ENCODE results near the gene ARPC2. TPM values are rescaled to one million over a fixed set of nuclear protein-coding genes. Genes with fewer than 3 reads are reported as not detected.
A peak's percentile ranks its signal among the peaks of the same experiment; 100 is the strongest.

Gene ARPC2
- total RNA-seq, 3 donors from 2014 or later (not counting 1 experiment from before 2014, with no cell fraction given), result 824 to 880 (median 830) TPM

DNA sequence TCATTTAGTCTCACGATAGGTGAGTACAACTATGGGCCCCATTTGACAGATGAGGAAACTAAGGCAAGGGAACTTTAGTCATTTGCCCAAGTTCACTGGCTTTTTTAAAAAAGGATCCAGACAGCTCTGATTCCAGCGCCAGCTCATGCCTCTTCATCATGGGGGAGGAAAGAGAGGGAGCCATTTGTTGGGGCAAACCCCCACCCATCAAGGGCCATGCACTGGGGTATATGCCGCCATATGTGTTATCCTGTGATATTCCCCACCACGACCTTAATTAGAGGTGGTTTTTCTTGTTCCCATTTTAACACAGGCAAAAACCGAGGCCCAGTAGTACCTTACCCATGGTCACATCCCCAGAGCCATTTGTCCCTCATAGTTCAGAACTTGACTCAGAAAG lies 43.2 kb downstream of the ARPC2 start:
- intact Hi-C loops (cut with micrococcal nuclease), result no loop called here

GRCh38 chr2:218260742-218261422 lies 43.9 kb downstream of the ARPC2 start, which contains the start of gene GPBAR1:
TSS of gene GPBAR1 (plus strand) at chr2:218261015. CDS start at chr2:218262725, 1,710 bp downstream.
- Mint-ChIP-seq H3K4me1 (peaks cover 26 to 42% of the 10 kb centered on the region in 2 donors), H3K27me3 (ENCODE audit: low read depth in 2 of 2) (no peaks in the 10 kb centered on the region), H3K27ac (peak within 1 kb of the TSS; percentile 70 to 90), H3K36me3 (no peaks in the 10 kb centered on the region), H3K4me3 (peak within 1 kb of the TSS; percentile 17), H3K9me3 (no peaks in the 10 kb centered on the region)
- WGBS (ENCODE audit: insufficient coverage), result 83% methylated on average over 10 of the region's 10 CpGs
- peaks cover 36% of the 10 kb centered on the region for H3K36me3 ChIP-seq (ENCODE audit: control insufficient read depth, insufficient read depth, low read length)
- no peaks in the 10 kb centered on the region for H3K27me3 ChIP-seq (ENCODE audit: control insufficient read depth, insufficient read depth, low read length)
- intact Hi-C loops (cut with micrococcal nuclease), result no loop called here
- H3K4me3 ChIP-seq (ENCODE audit: low read length), result no peak within 1 kb of the TSS
- H3K9me3 ChIP-seq (ENCODE audit: control insufficient read depth, insufficient read depth, low read length), result no peaks in the 10 kb centered on the region
- TF ChIP-seq, protein P1, sequence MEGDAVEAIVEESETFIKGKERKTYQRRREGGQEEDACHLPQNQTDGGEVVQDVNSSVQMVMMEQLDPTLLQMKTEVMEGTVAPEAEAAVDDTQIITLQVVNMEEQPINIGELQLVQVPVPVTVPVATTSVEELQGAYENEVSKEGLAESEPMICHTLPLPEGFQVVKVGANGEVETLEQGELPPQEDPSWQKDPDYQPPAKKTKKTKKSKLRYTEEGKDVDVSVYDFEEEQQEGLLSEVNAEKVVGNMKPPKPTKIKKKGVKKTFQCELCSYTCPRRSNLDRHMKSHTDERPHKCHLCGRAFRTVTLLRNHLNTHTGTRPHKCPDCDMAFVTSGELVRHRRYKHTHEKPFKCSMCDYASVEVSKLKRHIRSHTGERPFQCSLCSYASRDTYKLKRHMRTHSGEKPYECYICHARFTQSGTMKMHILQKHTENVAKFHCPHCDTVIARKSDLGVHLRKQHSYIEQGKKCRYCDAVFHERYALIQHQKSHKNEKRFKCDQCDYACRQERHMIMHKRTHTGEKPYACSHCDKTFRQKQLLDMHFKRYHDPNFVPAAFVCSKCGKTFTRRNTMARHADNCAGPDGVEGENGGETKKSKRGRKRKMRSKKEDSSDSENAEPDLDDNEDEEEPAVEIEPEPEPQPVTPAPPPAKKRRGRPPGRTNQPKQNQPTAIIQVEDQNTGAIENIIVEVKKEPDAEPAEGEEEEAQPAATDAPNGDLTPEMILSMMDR (IDR thresholded peaks at IDR 0.05), result no peak
- no peak for ATAC-seq
- no peak for DNase-seq
- no peak within 1 kb of the TSS for H3K27ac ChIP-seq (ENCODE audit: low read length)
- H3K4me1 ChIP-seq (ENCODE audit: control insufficient read depth, insufficient read depth, low read length), result peaks cover 69% of the 10 kb centered on the region

More for the DNA sequence above, 43.2 kb downstream of the ARPC2 start:
- Mint-ChIP-seq H3K4me1 (peaks cover 26 to 45% of the 10 kb centered on the region in 2 donors), H3K9me3 (no peaks in the 10 kb centered on the region), H3K36me3 (peaks cover 2% of the 10 kb centered on the region), H3K27me3 (ENCODE audit: low read depth in 2 of 2) (no peaks in the 10 kb centered on the region), H3K27ac (peak overlapping the region; percentile 70 to 90), H3K4me3 (no peak overlapping the region)
- DNase-seq (no peak), ATAC-seq (no peak)
- TF ChIP-seq, protein P1 (IDR thresholded peaks at IDR 0.05), result no peak
- WGBS (ENCODE audit: insufficient coverage), result 89% methylated on average over 3 of the region's 5 CpGs
- Histone ChIP-seq H3K27ac (ENCODE audit: low read length) (no peak overlapping the region), H3K4me3 (ENCODE audit: low read length) (no peak overlapping the region), H3K27me3 (ENCODE audit: control insufficient read depth, insufficient read depth, low read length) (no peaks in the 10 kb centered on the region), H3K9me3 (ENCODE audit: control insufficient read depth, insufficient read depth, low read length) (no peaks in the 10 kb centered on the region), H3K4me1 (ENCODE audit: control insufficient read depth, insufficient read depth, low read length) (peaks cover 69% of the 10 kb centered on the region), H3K36me3 (ENCODE audit: control insufficient read depth, insufficient read depth, low read length) (peaks cover 36% of the 10 kb centered on the region)

- WGBS (ENCODE audit: insufficient coverage), result 89% methylated on average over 6 of the region's 8 CpGs
- H3K9me3 ChIP-seq (ENCODE audit: control insufficient read depth, insufficient read depth, low read length), result no peaks in the 10 kb centered on the region
- H3K27ac ChIP-seq (ENCODE audit: low read length), result no peak overlapping the region
- no peaks in the 10 kb centered on the region for H3K27me3 Mint-ChIP-seq (ENCODE audit: low read depth in 2 of 2)
- intact Hi-C loops (cut with micrococcal nuclease), result no loop called here
- peaks cover 39% of the 10 kb centered on the region for H3K36me3 ChIP-seq (ENCODE audit: control insufficient read depth, insufficient read depth, low read length)
- no peak overlapping the region for H3K4me3 Mint-ChIP-seq
- no peaks in the 10 kb centered on the region for H3K36me3 Mint-ChIP-seq
- H3K27me3 ChIP-seq (ENCODE audit: control insufficient read depth, insufficient read depth, low read length), result no peaks in the 10 kb centered on the region
- H3K4me3 ChIP-seq (ENCODE audit: low read length), result no peak overlapping the region
- H3K9me3 Mint-ChIP-seq, result no peaks in the 10 kb centered on the region
- TF ChIP-seq, protein P1 (IDR thresholded peaks at IDR 0.05), result no peak
- H3K27ac Mint-ChIP-seq, result no peak overlapping the region
- peaks cover 26 to 40% of the 10 kb centered on the region in 2 donors for H3K4me1 Mint-ChIP-seq
- ATAC-seq (no peak), DNase-seq (no peak)
- peaks cover 69% of the 10 kb centered on the region for H3K4me1 ChIP-seq (ENCODE audit: control insufficient read depth, insufficient read depth, low read length)
These were observed 44.6 kb downstream of the ARPC2 start for GRCh38 chr2:218261423-218262236.
